Panc1 (cell line): Measurements from ENCODE around the gene HRH2.

ENCODE experiments used
- POLR2AphosphoS5 ChIP-seq: IDR thresholded peaks from 2 replicates; pipeline ENCODE4 v1.6.1; 2012; ENCODE audit warnings: mild to moderate bottlenecking, low read depth, low read length, moderate library complexity
- SIN3A ChIP-seq: IDR thresholded peaks from 2 replicates; pipeline ENCODE4 v1.6.1; 2012; ENCODE audit warnings: low read depth, mild to moderate bottlenecking, low read length, moderate library complexity, borderline replicate concordance; ENCODE audit not compliant: insufficient read depth
- TCF7L2 ChIP-seq: IDR thresholded peaks from 2 replicates; pipeline ENCODE4 v1.6.1; 2011; ENCODE audit warnings: mild to moderate bottlenecking, low read depth, low read length, inconsistent platforms
- TF ChIP-seq, protein P1 (sequence below): fragments of 450-650 bp; IDR thresholded peaks from 2 replicates; pipeline ENCODE4 v1.5.1; 2017; ENCODE audit warnings: mild to moderate bottlenecking

DNA sequence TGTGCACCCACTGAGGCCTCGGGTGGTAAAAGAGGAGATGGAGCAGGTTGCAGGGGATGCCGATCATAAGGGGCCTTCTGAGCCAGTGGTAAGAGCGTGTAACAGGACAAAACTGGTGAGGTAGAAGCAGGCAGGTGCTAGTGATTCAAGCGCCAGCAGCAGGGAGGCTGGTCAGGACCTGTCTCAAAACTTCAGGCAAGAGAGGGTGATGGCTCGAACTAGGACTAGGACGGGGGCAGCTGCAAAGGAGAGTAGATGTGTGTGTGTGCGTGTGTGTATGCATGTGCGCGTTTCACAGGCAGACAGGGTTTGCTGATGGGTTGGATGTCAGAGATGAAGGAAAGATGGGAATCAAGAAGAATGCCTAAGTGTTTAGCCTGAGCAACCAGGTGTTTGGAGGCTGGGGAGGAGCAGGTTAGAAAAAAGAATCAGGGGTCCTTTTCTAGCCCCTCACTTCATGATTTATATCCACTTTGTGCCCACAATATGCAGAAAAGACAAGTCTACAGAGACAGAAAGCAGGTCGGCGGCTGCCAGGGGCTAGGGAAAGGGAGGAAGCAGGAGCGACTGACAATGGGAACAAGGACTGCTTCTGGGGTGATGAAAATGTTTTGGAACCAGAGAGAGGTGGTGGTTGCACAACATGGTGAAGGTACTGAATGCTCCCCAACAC is 15.2 kb downstream of the HRH2 start:
- TF ChIP-seq, protein P1, sequence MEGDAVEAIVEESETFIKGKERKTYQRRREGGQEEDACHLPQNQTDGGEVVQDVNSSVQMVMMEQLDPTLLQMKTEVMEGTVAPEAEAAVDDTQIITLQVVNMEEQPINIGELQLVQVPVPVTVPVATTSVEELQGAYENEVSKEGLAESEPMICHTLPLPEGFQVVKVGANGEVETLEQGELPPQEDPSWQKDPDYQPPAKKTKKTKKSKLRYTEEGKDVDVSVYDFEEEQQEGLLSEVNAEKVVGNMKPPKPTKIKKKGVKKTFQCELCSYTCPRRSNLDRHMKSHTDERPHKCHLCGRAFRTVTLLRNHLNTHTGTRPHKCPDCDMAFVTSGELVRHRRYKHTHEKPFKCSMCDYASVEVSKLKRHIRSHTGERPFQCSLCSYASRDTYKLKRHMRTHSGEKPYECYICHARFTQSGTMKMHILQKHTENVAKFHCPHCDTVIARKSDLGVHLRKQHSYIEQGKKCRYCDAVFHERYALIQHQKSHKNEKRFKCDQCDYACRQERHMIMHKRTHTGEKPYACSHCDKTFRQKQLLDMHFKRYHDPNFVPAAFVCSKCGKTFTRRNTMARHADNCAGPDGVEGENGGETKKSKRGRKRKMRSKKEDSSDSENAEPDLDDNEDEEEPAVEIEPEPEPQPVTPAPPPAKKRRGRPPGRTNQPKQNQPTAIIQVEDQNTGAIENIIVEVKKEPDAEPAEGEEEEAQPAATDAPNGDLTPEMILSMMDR: no peak
- TF ChIP-seq POLR2AphosphoS5: no peak
- TF ChIP-seq SIN3A: no peak
- no peak for TF ChIP-seq TCF7L2
